Measurements from ENCODE around the gene TJP1.

TJP1 gene

DNA sequence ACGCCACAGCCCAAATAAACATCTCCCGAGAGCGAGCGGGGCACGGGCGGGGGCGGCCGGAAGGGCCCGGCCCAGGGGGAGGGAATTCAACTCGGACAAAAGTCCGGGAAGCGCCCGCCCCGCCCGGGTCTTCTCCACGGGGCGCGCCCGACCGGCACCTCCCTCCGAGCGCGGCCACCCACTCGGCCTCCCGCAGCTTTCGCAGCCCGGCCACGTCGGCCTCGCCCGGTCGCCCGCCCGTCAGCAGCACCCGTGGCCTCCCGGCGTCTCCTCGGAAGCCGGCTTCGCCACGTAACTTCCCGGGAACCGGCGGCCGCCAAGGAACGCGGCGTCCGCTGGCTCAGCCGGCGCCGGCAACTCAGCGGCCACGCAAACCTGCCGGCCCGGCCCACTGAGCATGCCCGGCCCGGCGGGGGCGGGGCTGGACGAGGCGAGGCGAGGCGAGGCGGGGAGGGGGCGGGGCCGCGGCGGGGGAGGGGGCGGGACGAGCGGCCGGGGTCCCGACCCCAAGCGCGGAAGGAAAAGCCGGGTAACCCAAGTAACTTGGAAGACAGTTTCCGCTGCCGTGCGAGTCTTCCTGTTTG, at the start of gene TJP1:
Gene TJP1 (minus strand): TSS at position 369 of the 584 bp plus-strand sequence. CDS start 440 bp downstream, outside the sequence.
- peak; percentile 45 for DNase-seq (ENCODE audit: low read depth, low spot score)

DNA sequence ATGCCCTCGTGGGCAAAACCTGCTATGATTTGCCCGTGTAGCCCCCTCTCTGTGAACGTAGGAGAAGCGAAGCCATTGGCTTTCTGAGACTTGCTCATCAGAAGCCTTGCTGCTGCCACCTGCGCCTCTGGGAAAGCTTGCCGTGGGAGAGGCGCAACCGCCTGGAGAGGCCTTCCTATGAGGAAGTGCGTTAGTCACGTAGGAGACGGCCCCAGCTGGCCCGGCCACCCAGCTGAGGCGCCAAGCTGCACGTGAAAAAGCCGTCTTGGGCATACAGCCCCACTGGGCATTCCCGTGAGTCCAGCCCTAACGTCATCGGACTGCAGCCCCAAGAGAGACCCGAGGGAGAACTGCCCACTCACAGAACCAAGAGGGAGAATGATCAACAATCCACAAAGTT, 49.1 kb upstream of the TJP1 start:
- no peak for DNase-seq (ENCODE audit: low read depth, low spot score)

- DNase-seq (ENCODE audit: low read depth, low spot score), result no peak
Observed at GRCh38 chr15:29870495-29871151, 48.4 kb upstream of the TJP1 start.

- DNase-seq (ENCODE audit: low read depth, low spot score), result no peak
Observed at GRCh38 chr15:29867241-29868000, 45.2 kb upstream of the TJP1 start.

DNA sequence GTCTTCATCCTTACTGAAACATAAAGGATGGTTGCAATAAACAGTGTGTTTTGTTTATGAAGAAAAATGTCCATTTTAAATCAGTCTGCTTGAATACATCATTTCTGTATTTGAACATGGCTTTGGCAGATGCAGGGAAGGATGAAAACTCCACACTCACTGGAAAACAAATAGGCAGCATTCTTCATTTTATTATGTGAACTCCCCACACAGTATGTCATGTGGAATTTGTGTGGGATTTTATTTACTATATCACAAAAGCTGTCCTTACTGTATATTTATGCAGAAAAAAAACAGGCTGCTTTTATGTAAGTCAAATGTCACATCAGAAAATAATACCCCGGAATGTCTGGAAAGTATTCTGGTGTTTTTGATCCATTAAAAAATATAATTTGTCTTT, 44.1 kb upstream of the TJP1 start:
- no peak for DNase-seq (ENCODE audit: low read depth, low spot score)

DNA sequence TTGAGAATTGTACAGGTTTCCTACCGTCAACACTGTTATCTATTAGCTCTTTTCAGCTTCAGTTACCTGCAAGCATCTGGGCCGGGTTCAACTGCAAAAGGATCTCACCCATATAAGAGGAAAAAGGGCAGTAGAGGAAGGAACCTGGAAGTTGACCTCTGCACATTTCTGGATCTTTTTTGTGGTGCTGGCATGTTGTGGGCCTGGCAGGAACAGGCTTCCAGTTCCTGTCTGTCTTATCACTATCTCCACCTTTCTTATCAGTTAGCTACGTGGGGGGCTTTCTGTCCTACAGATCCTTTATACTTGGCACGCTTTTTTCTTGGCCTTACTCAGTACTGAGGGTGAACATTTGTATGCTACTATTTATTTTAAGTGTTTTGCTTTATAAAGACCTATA, 42.2 kb upstream of the TJP1 start:
- no peak for DNase-seq (ENCODE audit: low read depth, low spot score)

DNA sequence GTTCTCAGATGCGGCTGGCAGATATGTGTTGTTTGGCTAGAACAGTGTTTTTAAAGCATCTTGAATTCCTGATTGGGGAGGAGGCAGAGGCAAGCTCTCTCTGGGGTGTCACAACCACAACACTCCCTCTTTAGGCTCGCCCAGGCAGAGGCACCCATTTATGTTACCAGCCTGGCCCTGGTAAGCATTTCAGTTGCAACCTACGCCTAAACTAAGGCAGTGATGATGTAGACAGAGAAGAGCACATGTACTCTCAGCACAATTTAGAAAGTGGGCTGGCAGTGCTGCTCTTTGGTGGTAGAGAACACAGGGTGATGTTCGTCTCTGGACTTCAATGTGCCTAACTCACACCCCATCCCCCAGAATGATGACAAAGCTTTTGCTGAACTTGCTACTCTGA, 41.2 kb upstream of the TJP1 start:
- DNase-seq (ENCODE audit: low read depth, low spot score), result no peak

DNA sequence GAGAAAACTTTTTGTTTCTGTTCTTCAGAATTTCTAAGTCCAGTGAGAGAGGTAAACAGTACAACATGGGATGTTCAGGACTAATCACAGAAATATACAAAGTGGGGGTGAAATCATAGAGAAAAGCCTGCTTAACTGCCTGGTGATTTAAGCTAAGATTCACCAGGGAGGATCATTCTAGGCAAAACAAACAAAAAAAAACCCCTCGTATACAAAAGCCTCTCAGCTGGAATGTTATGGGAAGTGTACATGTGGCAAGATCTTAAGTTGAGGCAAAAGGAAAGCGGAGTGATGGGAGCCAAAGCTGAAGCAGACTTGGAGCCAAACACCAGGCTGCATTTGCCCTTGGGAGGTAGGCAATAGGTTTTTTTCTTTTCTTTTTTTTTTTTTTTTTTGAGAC, 40.0 kb upstream of the TJP1 start:
- DNase-seq (ENCODE audit: low read depth, low spot score), result no peak

GRCh38 chr15:29860872-29861271, 38.6 kb upstream of the TJP1 start:
- no peak for DNase-seq (ENCODE audit: low read depth, low spot score)

DNA sequence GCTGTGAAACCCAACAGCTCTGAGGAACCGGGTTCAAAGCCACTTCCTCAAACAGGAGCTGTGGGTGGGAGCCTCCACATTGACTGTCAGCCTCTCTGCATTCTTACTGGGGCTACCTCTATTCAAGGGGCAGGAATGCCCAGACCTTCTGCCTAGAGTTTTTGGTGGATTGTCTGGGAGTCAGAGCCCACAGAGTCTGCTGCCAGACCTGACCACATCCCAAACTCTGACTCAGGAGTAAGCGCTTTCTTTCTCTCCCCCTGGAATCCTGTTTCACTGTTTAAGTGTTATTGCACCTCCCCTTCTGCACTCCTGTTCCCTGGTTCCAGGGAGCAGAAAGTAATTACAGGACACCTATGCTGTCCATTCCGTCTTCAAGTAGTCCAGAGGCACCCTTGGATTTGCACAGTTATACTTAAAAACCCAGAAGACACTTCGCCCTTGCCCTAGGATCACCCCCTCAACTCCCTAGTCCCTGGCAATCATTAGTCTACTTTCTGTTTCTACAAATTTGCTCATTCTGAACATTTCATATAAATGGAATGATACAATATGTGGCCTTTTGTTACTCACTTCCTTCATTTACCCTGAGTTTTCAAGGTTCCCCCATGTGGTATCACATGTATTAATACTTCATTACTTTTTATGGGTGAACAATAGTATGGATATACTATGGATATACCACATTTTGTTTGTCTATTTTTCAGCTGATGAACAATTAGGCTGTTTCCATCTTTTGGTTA, 37.9 kb upstream of the TJP1 start:
- no peak for DNase-seq (ENCODE audit: low read depth, low spot score)

DNA sequence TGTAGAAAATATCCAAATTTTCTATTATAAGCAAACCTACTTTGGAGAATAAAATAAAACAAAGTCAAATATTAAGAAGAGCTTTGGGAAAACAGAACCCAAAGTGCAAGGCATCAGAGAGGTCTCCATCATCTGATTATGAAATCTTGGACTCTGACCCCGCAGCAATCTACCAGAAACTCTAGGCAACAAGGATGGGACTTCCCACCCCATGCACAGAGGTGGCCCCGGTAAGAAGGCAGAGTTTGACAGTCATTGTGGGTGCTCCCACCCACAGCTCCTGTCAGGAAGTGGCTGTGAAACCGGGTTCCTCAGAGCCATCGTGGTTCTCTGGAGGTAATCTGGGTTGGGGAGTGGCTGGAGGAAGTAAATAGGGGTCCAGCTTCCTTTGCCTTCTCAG, 37.0 kb upstream of the TJP1 start:
- no peak for DNase-seq (ENCODE audit: low read depth, low spot score)

- DNase-seq (ENCODE audit: low read depth, low spot score), result no peak
Observed at GRCh38 chr15:29857221-29857789, 35.0 kb upstream of the TJP1 start.

- no peak for DNase-seq (ENCODE audit: low read depth, low spot score)
Observed at GRCh38 chr15:29854413-29854812, 32.1 kb upstream of the TJP1 start.

GRCh38 chr15:29853211-29853987, 31.1 kb upstream of the TJP1 start:
- no peak for DNase-seq (ENCODE audit: low read depth, low spot score)

GRCh38 chr15:29852201-29852600, 29.9 kb upstream of the TJP1 start:
- DNase-seq (ENCODE audit: low read depth, low spot score), result no peak

DNA sequence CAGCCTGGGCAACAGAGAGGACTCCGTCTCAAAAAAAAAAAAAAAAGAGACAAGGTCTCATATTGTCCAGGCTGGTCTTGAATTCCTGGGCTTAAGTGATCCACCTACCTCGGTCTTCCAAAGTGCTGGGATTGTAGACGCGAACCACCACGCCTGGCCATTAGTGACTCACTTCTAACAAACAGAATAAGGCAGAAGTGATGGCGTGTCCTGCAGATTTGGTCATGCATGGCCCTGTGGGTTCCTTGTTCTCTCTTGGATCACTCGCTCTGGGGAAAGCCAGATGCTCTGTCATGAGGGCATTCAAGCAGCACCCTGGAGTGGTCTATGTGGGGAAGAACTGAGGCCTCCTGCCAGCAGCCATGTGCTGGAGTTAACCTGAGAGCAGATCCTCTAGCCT, 27.4 kb upstream of the TJP1 start:
- DNase-seq (ENCODE audit: low read depth, low spot score), result no peak

DNA sequence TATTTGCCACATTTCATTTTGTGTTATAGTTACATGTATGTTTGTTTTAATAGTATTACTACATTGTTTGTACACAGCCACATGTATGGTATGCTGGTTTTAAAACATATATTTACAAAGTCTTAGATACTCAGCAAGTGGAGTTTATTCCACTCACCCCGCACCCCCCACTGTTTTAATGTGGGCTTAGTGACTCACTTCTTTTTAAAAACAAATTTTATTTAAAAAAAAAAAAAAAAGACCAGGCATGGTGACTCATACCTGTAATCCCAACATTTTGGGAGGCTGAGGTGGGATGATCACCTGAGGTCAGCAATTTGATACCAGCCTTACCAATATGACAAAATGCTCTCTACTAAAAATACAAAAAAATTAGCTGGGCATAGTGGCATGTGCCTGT, 26.9 kb upstream of the TJP1 start:
- DNase-seq (ENCODE audit: low read depth, low spot score), result peak; percentile 69

- DNase-seq (ENCODE audit: low read depth, low spot score), result no peak
Observed at GRCh38 chr15:29844290-29844903, 22.1 kb upstream of the TJP1 start.

GRCh38 chr15:29842290-29842689, 20.0 kb upstream of the TJP1 start:
- no peak for DNase-seq (ENCODE audit: low read depth, low spot score)

DNA sequence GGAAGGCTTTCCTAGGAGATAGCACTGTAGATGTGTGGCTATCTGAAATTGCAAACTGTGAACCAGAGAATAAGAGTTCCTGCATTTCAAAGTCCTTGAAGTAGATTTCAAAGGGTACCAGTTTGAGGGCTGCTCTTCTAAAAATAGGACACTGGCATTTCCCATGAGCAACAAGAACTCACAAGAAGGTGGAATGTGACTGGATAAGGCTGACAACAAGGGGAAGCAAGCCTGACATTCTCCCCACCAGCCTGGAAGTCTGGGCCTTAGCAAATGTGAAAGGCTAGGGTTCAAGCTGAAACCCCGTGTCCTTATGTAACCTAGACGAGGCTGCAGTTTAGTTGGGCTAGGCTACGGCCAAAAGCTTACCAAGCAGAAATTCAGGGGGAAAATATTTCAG, 18.7 kb upstream of the TJP1 start:
- DNase-seq (ENCODE audit: low read depth, low spot score), result no peak

- no peak for DNase-seq (ENCODE audit: low read depth, low spot score)
Observed at GRCh38 chr15:29840054-29840453, 17.8 kb upstream of the TJP1 start.

All from smooth muscle cell of the brain vasculature (primary cell).